Measurements from ENCODE around the gene IL4R.

IL4R gene

GRCh38 chr16:27333104-27333503 is 19.3 kb downstream of the IL4R start:
- no peak for DNase-seq

GRCh38 chr16:27333549-27333948 is 19.8 kb downstream of the IL4R start:
- DNase-seq: no peak

GRCh38 chr16:27334192-27334764 is 20.5 kb downstream of the IL4R start:
- no peak for DNase-seq

- DNase-seq: no peak
These were observed 21.1 kb downstream of the IL4R start for GRCh38 chr16:27334838-27335237.

- no peak for DNase-seq
These were observed 21.7 kb downstream of the IL4R start for GRCh38 chr16:27335349-27336053.

DNA sequence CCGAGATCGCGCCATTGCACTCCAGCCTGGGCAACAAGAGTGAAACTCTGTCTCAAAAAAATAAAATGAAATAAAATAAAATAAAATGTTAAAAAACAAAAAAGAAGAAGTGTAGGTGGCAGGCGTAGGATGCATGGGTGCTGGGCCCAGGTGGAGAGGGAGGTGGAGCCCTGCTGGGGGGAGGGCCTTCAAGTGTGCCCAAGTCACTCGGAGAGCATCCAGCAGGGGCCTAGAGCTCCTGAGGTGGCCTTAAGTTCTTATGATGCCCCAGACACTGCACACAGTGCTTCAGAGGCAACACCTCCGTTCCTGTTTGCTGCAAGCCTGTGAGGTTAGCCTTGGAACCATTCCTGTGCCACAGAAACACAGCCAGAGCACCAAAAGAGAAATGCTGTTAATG is 23.2 kb downstream of the IL4R start:
- no peak for DNase-seq

DNA sequence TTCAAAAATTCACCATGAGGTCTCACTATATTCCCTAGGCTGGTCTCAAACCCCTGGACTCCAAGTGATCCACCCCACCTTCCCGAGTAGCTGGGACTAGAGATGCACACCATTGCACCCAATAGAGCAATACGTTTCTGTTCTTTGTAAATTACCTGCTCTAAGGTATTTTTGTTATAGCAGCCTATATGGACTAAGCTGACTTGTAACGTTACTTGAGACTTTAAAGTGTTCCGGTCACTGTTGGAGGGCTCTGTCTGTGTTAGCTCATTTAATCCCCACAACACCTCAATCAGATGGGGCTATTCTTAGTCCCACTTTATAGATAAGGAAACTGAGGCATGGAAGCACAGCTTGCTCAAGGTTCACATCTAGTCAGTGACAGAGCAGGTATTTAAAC is 25.4 kb downstream of the IL4R start:
- DNase-seq: no peak

GRCh38 chr16:27340654-27341053 is 26.9 kb downstream of the IL4R start:
- DNase-seq: no peak

DNA sequence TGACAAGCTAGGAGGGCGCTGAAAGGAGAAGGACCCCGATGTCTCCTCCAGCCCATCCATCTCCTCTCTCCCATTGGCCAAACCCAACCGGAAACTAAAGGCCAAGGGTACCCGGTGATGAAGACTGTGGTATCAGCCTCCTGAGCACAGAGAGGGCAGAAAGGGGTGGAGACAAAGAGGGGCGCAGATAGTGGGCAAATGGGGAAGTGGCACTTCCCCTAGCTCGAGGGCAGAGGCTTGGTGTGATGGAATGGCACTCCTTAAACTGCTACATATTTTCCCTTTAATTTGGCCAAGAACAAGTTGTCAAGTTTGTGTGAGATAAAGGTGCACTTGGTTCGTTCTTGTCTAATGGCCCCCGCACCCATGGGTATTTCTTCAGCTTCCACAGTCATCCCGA is 27.8 kb downstream of the IL4R start:
- DNase-seq: no peak

GRCh38 chr16:27341971-27342370 is 28.2 kb downstream of the IL4R start:
- DNase-seq: no peak

DNA sequence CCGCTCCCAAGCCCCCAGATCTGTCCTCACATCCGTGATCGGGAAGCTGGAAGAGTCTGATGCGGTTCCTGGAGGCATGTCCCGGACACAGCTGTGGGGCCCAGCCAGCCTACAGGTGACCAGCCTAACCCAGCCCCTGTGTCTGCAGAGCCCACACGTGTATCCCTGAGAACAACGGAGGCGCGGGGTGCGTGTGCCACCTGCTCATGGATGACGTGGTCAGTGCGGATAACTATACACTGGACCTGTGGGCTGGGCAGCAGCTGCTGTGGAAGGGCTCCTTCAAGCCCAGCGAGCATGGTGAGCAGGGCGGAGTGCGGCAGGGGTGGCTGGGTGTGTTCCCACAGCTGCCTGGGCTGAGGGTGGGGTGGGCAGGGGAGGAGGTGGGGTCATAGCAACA is 30.9 kb downstream of the IL4R start:
- DNase-seq: no peak

GRCh38 chr16:27345201-27345600 is 31.4 kb downstream of the IL4R start:
- DNase-seq: no peak

- no peak for DNase-seq
These were observed 33.0 kb downstream of the IL4R start for GRCh38 chr16:27346819-27347218.

GRCh38 chr16:27347930-27348685 is 34.3 kb downstream of the IL4R start:
- no peak for DNase-seq

DNA sequence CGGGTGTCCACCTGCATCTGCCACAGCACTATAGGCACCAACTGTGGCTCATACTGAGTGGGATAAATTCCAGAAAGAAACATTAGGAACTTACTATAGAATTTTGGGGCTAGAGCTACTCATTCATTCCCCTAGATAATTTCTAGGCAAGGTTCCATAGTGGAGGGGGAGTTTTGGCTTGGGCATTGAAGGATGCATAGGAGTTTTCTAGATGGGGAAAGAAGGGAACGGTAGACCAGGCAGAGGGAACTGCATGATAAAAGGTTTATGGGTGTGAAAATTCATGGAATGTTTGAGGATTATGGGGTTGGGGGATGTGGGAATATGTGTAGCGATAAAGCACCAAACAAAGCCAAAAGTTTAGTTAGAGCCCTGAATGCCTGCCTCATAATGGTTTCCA is 35.5 kb downstream of the IL4R start:
- DNase-seq: no peak

GRCh38 chr16:27350006-27350405 is 36.2 kb downstream of the IL4R start:
- DNase-seq: no peak

DNA sequence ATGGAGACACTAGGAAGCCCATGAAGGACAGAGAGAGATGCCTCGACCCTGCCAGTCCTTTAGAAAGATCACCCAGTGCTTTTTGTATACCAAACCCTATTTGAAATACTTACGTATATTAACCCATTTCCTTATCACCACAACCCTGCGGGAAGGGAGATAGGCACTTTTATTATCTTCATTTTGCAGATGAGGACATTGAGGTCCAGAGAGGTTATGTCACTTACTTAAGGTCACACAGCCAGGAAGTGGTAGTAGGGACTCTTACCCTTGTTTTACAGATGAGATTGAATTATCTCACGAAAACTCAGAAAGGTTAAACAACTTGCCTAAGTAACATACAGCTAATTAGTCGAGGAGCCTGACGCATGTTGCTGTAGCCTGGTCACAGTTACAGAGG is 38.2 kb downstream of the IL4R start:
- no peak for DNase-seq

GRCh38 chr16:27353853-27354252 is 40.1 kb downstream of the IL4R start:
- DNase-seq: no peak

GRCh38 chr16:27355610-27356009 is 41.8 kb downstream of the IL4R start:
- DNase-seq: no peak

GRCh38 chr16:27356794-27357193 is 43.0 kb downstream of the IL4R start:
- no peak for DNase-seq

DNA sequence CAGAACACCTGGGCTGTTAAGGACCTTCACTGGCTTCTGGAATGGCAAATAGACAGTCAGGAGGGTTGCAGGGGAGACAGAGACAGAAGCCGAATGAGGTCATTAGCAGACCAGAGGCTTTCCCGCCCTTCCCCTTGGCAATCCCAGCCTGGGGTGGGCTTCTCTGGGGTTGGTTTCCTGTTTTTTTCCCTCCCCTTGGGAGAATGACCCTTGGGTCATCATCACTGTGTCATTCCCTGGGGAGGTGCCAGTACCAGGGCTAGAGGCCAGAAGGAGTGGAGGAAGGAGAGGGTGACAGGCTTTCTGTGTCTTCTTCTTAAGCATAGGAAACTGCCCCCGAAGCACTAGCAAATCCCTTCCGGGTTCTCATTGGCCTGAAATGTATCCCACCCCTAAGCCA is 45.3 kb downstream of the IL4R start:
- no peak for DNase-seq

DNA sequence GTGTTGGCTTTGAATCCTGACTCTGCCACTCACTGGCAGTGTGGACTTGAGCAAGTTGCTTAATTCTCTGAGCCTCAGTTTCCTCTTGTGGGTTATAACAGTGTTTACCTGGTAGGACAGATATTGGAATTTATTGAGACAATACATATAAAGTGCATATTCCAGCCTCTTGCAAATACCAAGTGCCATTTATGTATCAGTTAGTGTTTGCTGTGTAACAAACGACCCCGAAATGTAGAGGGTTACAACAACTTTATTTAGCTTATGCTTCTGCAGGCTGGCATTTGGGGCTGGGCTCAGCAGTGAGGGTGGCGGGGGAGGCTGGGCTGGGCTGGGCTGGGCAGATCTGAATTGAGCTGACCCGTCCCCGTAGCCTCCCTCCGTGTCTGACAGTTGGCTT is 45.8 kb downstream of the IL4R start:
- no peak for DNase-seq

GRCh38 chr16:27361987-27362386 is 48.2 kb downstream of the IL4R start:
- no peak for DNase-seq

DNA sequence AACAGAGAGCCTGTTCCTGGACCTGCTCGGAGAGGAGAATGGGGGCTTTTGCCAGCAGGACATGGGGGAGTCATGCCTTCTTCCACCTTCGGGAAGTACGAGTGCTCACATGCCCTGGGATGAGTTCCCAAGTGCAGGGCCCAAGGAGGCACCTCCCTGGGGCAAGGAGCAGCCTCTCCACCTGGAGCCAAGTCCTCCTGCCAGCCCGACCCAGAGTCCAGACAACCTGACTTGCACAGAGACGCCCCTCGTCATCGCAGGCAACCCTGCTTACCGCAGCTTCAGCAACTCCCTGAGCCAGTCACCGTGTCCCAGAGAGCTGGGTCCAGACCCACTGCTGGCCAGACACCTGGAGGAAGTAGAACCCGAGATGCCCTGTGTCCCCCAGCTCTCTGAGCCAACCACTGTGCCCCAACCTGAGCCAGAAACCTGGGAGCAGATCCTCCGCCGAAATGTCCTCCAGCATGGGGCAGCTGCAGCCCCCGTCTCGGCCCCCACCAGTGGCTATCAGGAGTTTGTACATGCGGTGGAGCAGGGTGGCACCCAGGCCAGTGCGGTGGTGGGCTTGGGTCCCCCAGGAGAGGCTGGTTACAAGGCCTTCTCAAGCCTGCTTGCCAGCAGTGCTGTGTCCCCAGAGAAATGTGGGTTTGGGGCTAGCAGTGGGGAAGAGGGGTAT is 48.9 kb downstream of the IL4R start:
- DNase-seq: no peak
